Renal pelvis (tissue), 4 donors: ENCODE results near the gene ACTR5. TPM values are rescaled to one million over a fixed set of nuclear protein-coding genes. Genes with fewer than 3 reads are reported as not detected.

Experiments
- DNase-seq: peaks from one replicate; pipeline ENCODE4 v3.0.0-alpha.2; 2013
- polyA plus RNA-seq, 3 donors: library from polyadenylated mRNA; unstranded; fragments of 120-200 nt; gene quantifications; one replicate each; pipeline ENCODE4 v1.2.1, GENCODE V29; 2013; ENCODE audit not compliant: insufficient read length in 3 of 3

ACTR5 gene
- polyA plus RNA-seq, 3 donors, result 9.8 to 11.3 (median 9.9) TPM

DNA sequence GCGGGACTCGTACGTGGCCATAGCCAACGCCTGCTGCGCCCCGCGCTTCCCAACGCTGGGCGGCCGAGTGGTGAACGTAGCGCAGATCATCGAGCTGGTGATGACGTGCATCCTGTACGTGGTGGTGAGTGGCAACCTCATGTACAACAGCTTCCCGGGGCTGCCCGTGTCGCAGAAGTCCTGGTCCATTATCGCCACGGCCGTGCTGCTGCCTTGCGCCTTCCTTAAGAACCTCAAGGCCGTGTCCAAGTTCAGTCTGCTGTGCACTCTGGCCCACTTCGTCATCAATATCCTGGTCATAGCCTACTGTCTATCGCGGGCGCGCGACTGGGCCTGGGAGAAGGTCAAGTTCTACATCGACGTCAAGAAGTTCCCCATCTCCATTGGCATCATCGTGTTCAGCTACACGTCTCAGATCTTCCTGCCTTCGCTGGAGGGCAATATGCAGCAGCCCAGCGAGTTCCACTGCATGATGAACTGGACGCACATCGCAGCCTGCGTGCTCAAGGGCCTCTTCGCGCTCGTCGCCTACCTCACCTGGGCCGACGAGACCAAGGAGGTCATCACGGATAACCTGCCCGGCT, 20.6 kb upstream of the ACTR5 start:
- no peak for DNase-seq

DNA sequence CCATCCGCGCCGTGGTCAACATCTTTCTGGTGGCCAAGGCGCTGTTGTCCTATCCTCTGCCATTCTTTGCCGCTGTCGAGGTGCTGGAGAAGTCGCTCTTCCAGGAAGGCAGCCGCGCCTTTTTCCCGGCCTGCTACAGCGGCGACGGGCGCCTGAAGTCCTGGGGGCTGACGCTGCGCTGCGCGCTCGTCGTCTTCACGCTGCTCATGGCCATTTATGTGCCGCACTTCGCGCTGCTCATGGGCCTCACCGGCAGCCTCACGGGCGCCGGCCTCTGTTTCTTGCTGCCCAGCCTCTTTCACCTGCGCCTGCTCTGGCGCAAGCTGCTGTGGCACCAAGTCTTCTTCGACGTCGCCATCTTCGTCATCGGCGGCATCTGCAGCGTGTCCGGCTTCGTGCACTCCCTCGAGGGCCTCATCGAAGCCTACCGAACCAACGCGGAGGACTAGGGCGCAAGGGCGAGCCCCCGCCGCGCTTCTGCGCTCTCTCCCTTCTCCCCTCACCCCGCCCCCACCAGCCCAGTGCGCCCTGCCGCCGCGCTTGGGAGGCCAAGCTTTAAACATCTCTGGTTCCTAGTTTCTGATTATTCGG, 20.0 kb upstream of the ACTR5 start:
- DNase-seq, result no peak

- DNase-seq, result no peak
Measured at GRCh38 chr20:38728911-38729642, 19.2 kb upstream of the ACTR5 start.

DNA sequence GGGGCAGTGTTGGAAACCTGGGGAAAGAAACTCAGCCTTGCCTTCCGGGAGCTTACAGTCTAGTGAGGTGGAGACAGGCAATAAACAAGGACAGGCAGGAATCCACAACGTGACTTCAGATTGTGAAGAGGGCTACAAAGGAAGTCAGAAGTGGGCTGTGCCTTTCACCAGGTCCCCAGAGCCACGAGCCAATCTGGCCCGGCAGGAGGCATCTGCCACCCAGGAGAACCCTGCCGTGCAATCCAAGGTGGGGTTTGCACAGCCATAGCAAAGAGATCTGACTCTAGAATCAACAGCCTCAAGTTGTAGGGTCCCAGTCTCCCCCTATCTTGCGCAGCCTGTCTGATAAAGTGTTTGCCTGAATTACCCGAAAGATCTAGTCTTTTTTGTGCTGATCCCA, 18.5 kb upstream of the ACTR5 start:
- no peak for DNase-seq

DNA sequence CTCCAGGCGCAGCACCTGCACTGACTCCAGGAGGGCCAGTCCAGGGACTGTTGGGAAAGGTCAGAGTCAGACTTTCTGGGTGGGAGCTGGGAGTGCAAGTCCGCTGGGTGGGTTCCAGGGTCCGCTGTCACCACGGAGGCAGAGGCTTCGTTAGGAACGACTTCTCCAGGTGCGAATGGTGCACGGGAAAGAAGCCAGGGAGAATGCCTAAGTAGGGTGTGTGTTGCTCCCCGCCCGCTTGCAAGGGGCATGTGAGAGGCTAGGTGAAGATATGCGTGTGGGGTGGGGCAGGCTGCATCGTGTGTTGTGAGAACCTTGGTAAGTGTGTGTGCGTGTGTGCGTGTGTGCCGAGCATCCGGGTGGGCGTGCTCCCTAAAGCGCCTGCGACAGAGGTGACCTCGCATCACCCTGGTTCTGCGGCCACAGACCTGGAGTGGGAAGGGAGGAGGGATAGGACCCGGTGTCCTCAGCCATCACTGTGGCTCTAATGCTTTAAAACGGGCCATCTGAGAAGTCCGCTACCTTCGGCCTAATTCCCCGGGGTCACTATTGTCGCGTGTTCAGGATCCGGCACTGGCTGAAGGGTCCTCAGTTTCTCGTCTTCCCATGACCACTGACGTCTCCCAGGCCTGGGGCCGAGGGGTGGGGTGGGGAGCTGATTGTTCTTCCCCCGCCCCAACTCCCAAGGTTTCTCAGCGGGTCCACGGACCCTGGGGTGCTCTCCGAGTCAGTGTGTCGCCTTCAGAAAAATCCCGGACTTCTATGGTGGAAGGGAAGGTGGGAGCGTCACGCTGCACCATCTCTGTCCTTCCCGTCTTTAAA, 17.9 kb upstream of the ACTR5 start:
- no peak for DNase-seq

GRCh38 chr20:38730989-38731737, 17.1 kb upstream of the ACTR5 start:
- DNase-seq, result no peak

GRCh38 chr20:38731738-38732113, 16.5 kb upstream of the ACTR5 start:
- DNase-seq, result no peak

DNA sequence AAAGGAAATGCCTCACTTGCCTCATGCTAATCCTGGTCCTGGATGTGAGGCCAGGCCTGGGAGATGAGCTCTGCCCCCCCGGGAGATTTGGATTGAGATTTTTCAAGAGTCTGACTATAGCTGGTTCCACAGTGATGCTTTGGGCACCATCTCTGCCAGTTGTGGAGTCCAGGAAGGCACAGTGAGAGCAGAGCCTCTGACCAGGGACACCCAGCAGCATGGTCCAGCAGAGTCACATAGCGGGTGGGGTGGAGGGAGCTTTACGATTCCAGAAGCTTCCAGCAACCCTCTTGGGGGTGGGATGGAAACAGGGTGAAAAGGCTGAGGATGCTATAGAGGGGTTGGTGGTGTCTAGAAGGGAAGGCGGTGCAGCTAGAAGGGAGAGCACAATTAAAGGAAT, 15.3 kb upstream of the ACTR5 start:
- DNase-seq, result no peak

DNA sequence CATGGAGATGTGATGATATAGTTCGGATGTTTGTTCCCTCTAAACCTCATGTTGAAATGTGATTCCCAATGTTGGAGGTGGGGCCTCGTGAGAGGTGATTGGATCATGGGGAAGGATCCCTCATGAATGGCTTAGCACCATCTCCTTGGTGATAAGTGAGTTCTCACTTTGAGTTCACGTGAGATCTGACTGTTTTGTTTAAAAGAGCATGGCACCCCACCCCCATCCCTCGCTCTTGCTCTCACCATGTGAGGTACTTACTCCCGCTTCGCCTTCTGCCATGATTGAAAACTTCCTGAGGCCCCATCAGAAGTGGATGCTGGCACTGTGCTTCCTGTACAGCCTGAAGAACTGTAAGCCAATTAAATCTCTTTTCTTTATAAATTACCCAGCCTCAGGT, 13.1 kb upstream of the ACTR5 start:
- DNase-seq, result no peak

GRCh38 chr20:38737887-38738286, 10.4 kb upstream of the ACTR5 start:
- no peak for DNase-seq

- no peak for DNase-seq
Measured at GRCh38 chr20:38745757-38746156, 2.5 kb upstream of the ACTR5 start.

DNA sequence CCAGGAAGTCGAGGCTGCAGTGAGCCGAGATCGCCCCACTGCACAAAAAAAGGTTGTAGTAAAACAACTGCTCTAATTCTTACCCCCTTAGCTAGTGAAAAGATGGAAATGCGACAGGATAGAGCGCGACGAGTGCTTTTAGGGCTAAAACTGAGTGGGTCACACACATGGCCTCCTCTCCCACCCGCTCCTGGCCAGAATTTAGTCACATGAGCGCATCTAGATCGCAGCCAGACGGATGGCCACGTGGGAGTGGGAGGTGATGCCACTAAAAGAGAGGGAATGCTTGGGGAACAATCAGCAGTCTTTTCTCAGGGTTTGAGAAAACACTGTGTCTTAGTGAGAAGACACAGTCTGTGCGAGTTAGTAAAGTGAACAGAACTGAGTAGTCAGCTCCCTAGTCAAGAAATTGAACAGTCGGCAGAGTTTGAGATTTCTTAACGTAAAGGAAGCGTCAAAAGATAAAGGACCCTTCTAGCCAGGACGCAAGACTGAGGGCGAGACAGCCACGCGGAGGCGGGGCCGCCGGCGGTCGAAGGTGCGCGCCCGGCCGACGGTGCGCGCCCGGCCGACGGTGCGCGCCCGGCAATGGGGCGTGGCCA, 664 bp upstream of the ACTR5 start:
- no peak for DNase-seq

GRCh38 chr20:38748861-38749149, 545 bp downstream of the ACTR5 start:
- no peak for DNase-seq

- no peak for DNase-seq
Measured at GRCh38 chr20:38751360-38751976, 3.2 kb downstream of the ACTR5 start.

DNA sequence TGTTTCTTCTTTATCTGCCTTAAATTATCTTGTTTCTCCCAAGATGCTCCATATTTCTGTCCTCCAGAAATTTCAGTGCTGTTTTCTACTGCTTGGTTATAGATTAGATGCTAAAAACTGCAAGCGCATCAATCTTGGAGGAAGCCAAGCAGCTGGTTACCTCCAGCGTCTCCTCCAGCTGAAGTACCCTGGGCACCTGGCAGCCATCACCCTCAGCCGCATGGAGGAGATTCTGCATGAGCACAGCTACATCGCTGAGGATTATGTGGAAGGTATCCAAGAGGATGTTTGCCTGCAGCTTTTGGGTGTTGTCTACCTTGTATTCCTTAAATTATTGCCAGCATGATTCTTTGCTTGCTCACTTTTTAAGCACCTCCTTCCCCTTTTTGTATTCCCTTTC, 3.8 kb downstream of the ACTR5 start:
- no peak for DNase-seq

DNA sequence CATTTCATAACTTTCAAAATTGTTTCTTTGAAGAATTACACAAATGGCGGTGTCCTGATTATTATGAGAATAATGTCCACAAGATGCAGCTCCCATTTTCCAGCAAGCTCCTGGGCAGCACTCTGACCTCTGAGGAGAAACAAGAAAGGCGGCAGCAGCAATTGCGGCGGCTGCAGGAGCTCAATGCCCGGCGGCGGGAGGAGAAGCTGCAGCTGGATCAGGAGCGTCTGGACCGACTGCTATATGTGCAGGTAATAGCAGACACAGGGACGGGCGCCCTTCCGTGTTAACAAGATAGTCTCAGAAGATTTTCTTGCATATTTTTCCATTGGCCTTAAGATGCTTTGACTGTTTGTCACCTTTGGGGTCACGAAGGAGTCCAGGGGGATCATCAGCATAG, 6.7 kb downstream of the ACTR5 start:
- DNase-seq, result no peak

GRCh38 chr20:38755324-38755910, 7.2 kb downstream of the ACTR5 start:
- no peak for DNase-seq

GRCh38 chr20:38757145-38757775, 9.0 kb downstream of the ACTR5 start:
- DNase-seq, result no peak

DNA sequence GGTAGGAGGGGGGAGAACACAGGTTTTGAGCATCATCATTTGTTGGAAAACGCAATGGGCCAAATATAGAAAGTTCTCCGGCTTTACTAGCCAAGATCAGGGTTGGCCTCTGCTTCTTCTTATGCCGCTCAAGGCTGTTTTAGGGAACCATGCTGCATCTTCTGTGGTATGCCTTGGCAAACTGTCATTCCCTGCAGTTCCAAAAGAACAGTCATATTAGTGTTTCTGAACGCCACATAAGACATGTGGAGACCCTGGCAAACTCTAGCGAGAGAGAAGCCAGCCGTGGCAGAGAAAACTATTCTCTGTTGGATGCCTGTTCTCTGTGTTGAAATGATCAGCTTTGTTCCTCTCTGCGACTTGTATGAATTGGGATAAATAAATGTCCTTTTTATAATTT, 10.8 kb downstream of the ACTR5 start:
- no peak for DNase-seq

GRCh38 chr20:38760978-38761377, 12.7 kb downstream of the ACTR5 start:
- DNase-seq, result no peak
